Liver (tissue), 9 donors: ENCODE data around the gene ALG9. TPM values are rescaled to one million over a fixed set of nuclear protein-coding genes. Genes with fewer than 3 reads are reported as not detected.

Experiments used
- DNase-seq: peaks from one replicate; pipeline ENCODE4 v3.0.0-alpha.2; 2017; ENCODE audit warnings: low spot score
- H3K27ac ChIP-seq, 2 donors: one replicate each; pipeline ENCODE4 v1.7.0; 2013; ENCODE audit warnings: inconsistent platforms in 2 of 2, low read length in 2 of 2, control low read depth in 1 of 2, low read depth in 1 of 2, mild to moderate bottlenecking in 1 of 2
- H3K27me3 ChIP-seq, 4 donors: one replicate each; pipeline versions ENCODE4 v1.6.1 to v1.7.0; 2013; ENCODE audit warnings: low read length in 3 of 4, inconsistent platforms in 1 of 4, mild to moderate bottlenecking in 1 of 4, moderate library complexity in 1 of 4; ENCODE audit not compliant: control insufficient read depth in 4 of 4, insufficient read depth in 4 of 4
- H3K36me3 ChIP-seq, 4 donors: one replicate each; pipeline versions ENCODE4 v1.6.1 to v1.7.0; 2013; ENCODE audit warnings: low read length in 3 of 4, mild to moderate bottlenecking in 3 of 4, low read depth in 1 of 4, moderate library complexity in 1 of 4; ENCODE audit not compliant: control insufficient read depth in 4 of 4, insufficient read depth in 3 of 4
- H3K4me1 ChIP-seq, 4 donors: one replicate each; pipeline versions ENCODE4 v1.6.1 to v1.7.0; 2013; ENCODE audit warnings: low read length in 3 of 4, mild to moderate bottlenecking in 3 of 4, moderate library complexity in 1 of 4; ENCODE audit not compliant: control insufficient read depth in 4 of 4, insufficient read depth in 4 of 4
- H3K4me3 ChIP-seq, 3 donors: one replicate each; pipeline versions ENCODE4 v1.6.1 to v1.7.0; 2013; ENCODE audit warnings: low read length in 3 of 3, control low read depth in 1 of 3, low read depth in 1 of 3, mild to moderate bottlenecking in 1 of 3
- H3K9ac ChIP-seq, 2 donors: one replicate each; pipeline ENCODE4 v1.7.0; 2013; ENCODE audit warnings: low read length in 2 of 2, mild to moderate bottlenecking in 2 of 2, moderate library complexity in 2 of 2, control low read depth in 1 of 2, low read depth in 1 of 2
- H3K9me3 ChIP-seq, 4 donors: one replicate each; pipeline versions ENCODE4 v1.6.1 to v1.7.0; 2013; ENCODE audit warnings: low read length in 3 of 4; ENCODE audit not compliant: control insufficient read depth in 4 of 4
- ATF3 ChIP-seq: IDR thresholded peaks from 2 replicates; pipeline ENCODE4 v1.6.1; 2016; ENCODE audit warnings: antibody characterized with exemption
- EGR1 ChIP-seq, 2 donors: IDR thresholded peaks; 2 replicates each; pipeline ENCODE4 v1.6.1; 2016 to 2018; ENCODE audit warnings: antibody characterized with exemption in 2 of 2, low read depth in 2 of 2
- FOXA1 ChIP-seq: IDR thresholded peaks from 2 replicates; pipeline ENCODE4 v1.6.1; 2016; ENCODE audit warnings: antibody characterized with exemption
- FOXA2 ChIP-seq: IDR thresholded peaks from 2 replicates; pipeline ENCODE4 v1.6.1; 2016; ENCODE audit warnings: antibody characterized with exemption
- GABPA ChIP-seq, 2 donors: IDR thresholded peaks in 1 of 2; conservative IDR thresholded peaks in 1 of 2; 2 replicates each; pipeline ENCODE4 v1.6.1; 2016; ENCODE audit warnings: antibody characterized with exemption in 2 of 2, mild to moderate bottlenecking in 1 of 2, moderate library complexity in 1 of 2
- HNF4A ChIP-seq, 2 donors: conservative IDR thresholded peaks; 2 replicates each; pipeline ENCODE4 v1.6.1; 2016; ENCODE audit warnings: antibody characterized with exemption in 2 of 2, mild to moderate bottlenecking in 2 of 2
- HNF4G ChIP-seq: IDR thresholded peaks from 2 replicates; pipeline ENCODE4 v1.6.1; 2016; ENCODE audit warnings: antibody characterized with exemption
- JUND ChIP-seq, 2 donors: IDR thresholded peaks; 2 replicates each; pipeline ENCODE4 v1.6.1; 2016; ENCODE audit warnings: antibody characterized with exemption in 2 of 2
- MAX ChIP-seq: IDR thresholded peaks from 2 replicates; pipeline ENCODE4 v1.6.1; 2016; ENCODE audit warnings: antibody characterized with exemption
- NR2F2 ChIP-seq: IDR thresholded peaks from 2 replicates; pipeline ENCODE4 v1.6.1; 2016; ENCODE audit warnings: antibody characterized with exemption
- RAD21 ChIP-seq, 2 donors: IDR thresholded peaks; 2 replicates each; pipeline ENCODE4 v1.6.1; 2016; ENCODE audit warnings: antibody characterized with exemption in 2 of 2, mild to moderate bottlenecking in 2 of 2
- REST ChIP-seq: IDR thresholded peaks from 2 replicates; pipeline ENCODE4 v1.6.1; 2016; ENCODE audit warnings: antibody characterized with exemption, mild to moderate bottlenecking
- RXRA ChIP-seq, 2 donors: IDR thresholded peaks; 2 replicates each; pipeline ENCODE4 v1.6.1; 2017 to 2018; ENCODE audit warnings: antibody characterized with exemption in 2 of 2, mild to moderate bottlenecking in 1 of 2
- SP1 ChIP-seq: IDR thresholded peaks from 2 replicates; pipeline ENCODE4 v1.6.1; 2018; ENCODE audit warnings: antibody characterized with exemption, mild to moderate bottlenecking
- TAF1 ChIP-seq: conservative IDR thresholded peaks from 2 replicates; pipeline ENCODE4 v1.6.1; 2016; ENCODE audit warnings: antibody characterized with exemption, mild to moderate bottlenecking
- YY1 ChIP-seq: IDR thresholded peaks from 2 replicates; pipeline ENCODE4 v1.6.1; 2016; ENCODE audit warnings: antibody characterized with exemption, mild to moderate bottlenecking
- ZBTB33 ChIP-seq: IDR thresholded peaks from 2 replicates; pipeline ENCODE4 v1.6.1; 2016; ENCODE audit warnings: antibody characterized with exemption
- WGBS: extraction: QIAGEN DNeasy Blood & Tissue Kit; methylation state at CpG from one replicate; pipeline ENCODE4 v1.1.7; 2013; 5-methylcytosine and 5-hydroxymethylcytosine counted together
- polyA plus RNA-seq, 2 donors: library from polyadenylated mRNA; stranded (reverse) in 1 of 2; unstranded in 1 of 2; fragments of 200-250 nt in 1 of 2; fragments of >200 nt in 1 of 2; fragmentation: Nextera tagmentation in 1 of 2; extraction: Ambion mirVana in 1 of 2; gene quantifications; one replicate each; pipeline versions ENCODE4 v1.2.1 to v1.2.3, GENCODE V29; 2013 to 2015
- total RNA-seq, 2 donors: library from RNA; depleted of rRNA; stranded (reverse); fragments of >200 nt; gene quantifications; one replicate each; pipeline ENCODE4 v1.2.3, GENCODE V29; 2014
- donor health status: healthy.
- donor health status: healthy.
- donor health status: healthy.
- donor health status: healthy.
- donor health status: healthy.

Gene ALG9
- total and polyA plus RNA-seq, 4 donors, result 13.7 to 36.3 (median 20.2) TPM

- TF ChIP-seq REST, result no peak
- no peak for TF ChIP-seq RAD21 (IDR thresholded peaks at IDR 0.05)
- no peak for TF ChIP-seq EGR1 (IDR thresholded peaks at IDR 0.05; ENCODE audit: low read depth in 2 of 2)
- TF ChIP-seq FOXA2, result no peak
Observed at GRCh38 chr11:111909378-111909777, 38.0 kb upstream of the ALG9 start (continued).

GRCh38 chr11:111908639-111909305 lies 37.4 kb upstream of the ALG9 start:
- Histone ChIP-seq H3K4me3 (no peak overlapping the region), H3K27me3 (no peaks in the 10 kb centered on the region), H3K9ac (no peak overlapping the region), H3K9me3 (no peaks in the 10 kb centered on the region), H3K27ac (no peak overlapping the region), H3K36me3 (no peaks in the 10 kb centered on the region), H3K4me1 (no peaks in the 10 kb centered on the region)
- DNase-seq, result no peak
- 84% methylated on average over 5 of the region's 5 CpGs for WGBS
- TF ChIP-seq ZBTB33 (no peak), FOXA2 (no peak), HNF4A (conservative IDR thresholded peaks at IDR 0.05) (no peak), SP1 (no peak), RXRA (IDR thresholded peaks at IDR 0.05) (no peak), NR2F2 (no peak), EGR1 (IDR thresholded peaks at IDR 0.05; ENCODE audit: low read depth in 2 of 2) (no peak), GABPA (IDR thresholded peaks at IDR 0.05 in 1 of 2, conservative IDR thresholded peaks at IDR 0.05 in 1 of 2) (no peak), JUND (IDR thresholded peaks at IDR 0.05) (no peak), YY1 (no peak), ATF3 (no peak), HNF4G (no peak), TAF1 (no peak), REST (no peak), RAD21 (IDR thresholded peaks at IDR 0.05) (no peak), FOXA1 (no peak), MAX (no peak)
